Effector memory CD4-positive, alpha-beta T cell (primary cell): ENCODE data around the gene RAPGEF1.

ENCODE experiments used
- DNase-seq, 3 donors: peaks; one replicate each; pipeline ENCODE4 v3.0.0-alpha.2; 2020
- H3K27ac ChIP-seq: 2 replicates; pipeline ENCODE4 v1.7.0; 2013; ENCODE audit warnings: mild to moderate bottlenecking, low read length, moderate library complexity; ENCODE audit not compliant: insufficient read depth, poor library complexity, severe bottlenecking
- H3K27me3 ChIP-seq: replicated peaks from 2 replicates; pipeline ENCODE4 v1.7.0; 2013; ENCODE audit warnings: mild to moderate bottlenecking, low read length; ENCODE audit not compliant: insufficient read depth, control insufficient read depth, poor library complexity, severe bottlenecking
- H3K36me3 ChIP-seq: 2 replicates; pipeline ENCODE4 v1.7.0; 2013; ENCODE audit warnings: mild to moderate bottlenecking, low read length, moderate library complexity; ENCODE audit not compliant: control insufficient read depth, insufficient read depth
- H3K4me1 ChIP-seq: 2 replicates; pipeline ENCODE4 v1.7.0; 2013; ENCODE audit warnings: low read length, mild to moderate bottlenecking; ENCODE audit not compliant: control insufficient read depth, insufficient read depth, poor library complexity, severe bottlenecking
- H3K4me3 ChIP-seq: 2 replicates; pipeline ENCODE4 v1.7.0; 2013; ENCODE audit warnings: low read length, low read depth, mild to moderate bottlenecking; ENCODE audit not compliant: insufficient read depth, poor library complexity, severe bottlenecking
- H3K9me3 ChIP-seq: 2 replicates; pipeline ENCODE4 v1.7.0; 2013; ENCODE audit warnings: mild to moderate bottlenecking, low read length, moderate library complexity; ENCODE audit not compliant: control insufficient read depth

The RAPGEF1 gene

GRCh38 chr9:131731644-131732043 lies 8.2 kb downstream of the RAPGEF1 start:
- Histone ChIP-seq H3K27ac (peak overlapping the region; percentile 84), H3K4me3 (peak overlapping the region; percentile 30), H3K36me3 (no peaks in the 10 kb centered on the region), H3K9me3 (no peaks in the 10 kb centered on the region), H3K4me1 (peaks cover 82% of the 10 kb centered on the region), H3K27me3 (no peaks in the 10 kb centered on the region)
- DNase-seq, result no peak

GRCh38 chr9:131731237-131731636 lies 8.6 kb downstream of the RAPGEF1 start:
- Histone ChIP-seq H3K4me3 (peak overlapping the region; percentile 30), H3K27ac (peak overlapping the region; percentile 84), H3K9me3 (no peaks in the 10 kb centered on the region), H3K27me3 (no peaks in the 10 kb centered on the region), H3K36me3 (no peaks in the 10 kb centered on the region), H3K4me1 (peaks cover 81% of the 10 kb centered on the region)
- no peak for DNase-seq

- Histone ChIP-seq H3K36me3 (no peaks in the 10 kb centered on the region), H3K27ac (peak overlapping the region; percentile 96), H3K4me3 (peak overlapping the region; percentile 27), H3K4me1 (peaks cover 75% of the 10 kb centered on the region), H3K27me3 (no peaks in the 10 kb centered on the region), H3K9me3 (no peaks in the 10 kb centered on the region)
- DNase-seq, result peak; percentile 51 to 69 (median 52)
These were observed 10.9 kb downstream of the RAPGEF1 start for GRCh38 chr9:131728961-131729360.

GRCh38 chr9:131728546-131728910 lies 11.3 kb downstream of the RAPGEF1 start:
- no peaks in the 10 kb centered on the region for H3K27me3 ChIP-seq
- H3K27ac ChIP-seq, result peak overlapping the region; percentile 96
- peaks cover 73% of the 10 kb centered on the region for H3K4me1 ChIP-seq
- no peak for DNase-seq
- H3K4me3 ChIP-seq, result peak overlapping the region; percentile 27
- no peaks in the 10 kb centered on the region for H3K9me3 ChIP-seq
- H3K36me3 ChIP-seq, result no peaks in the 10 kb centered on the region

- peaks cover 68% of the 10 kb centered on the region for H3K4me1 ChIP-seq
These were observed 11.9 kb downstream of the RAPGEF1 start for GRCh38 chr9:131727795-131728545.

GRCh38 chr9:131727184-131727759 lies 12.6 kb downstream of the RAPGEF1 start:
- Histone ChIP-seq H3K9me3 (no peaks in the 10 kb centered on the region), H3K4me3 (peak overlapping the region; percentile 25), H3K36me3 (no peaks in the 10 kb centered on the region), H3K27ac (peak overlapping the region; percentile 96), H3K4me1 (peaks cover 61% of the 10 kb centered on the region), H3K27me3 (no peaks in the 10 kb centered on the region)
- no peak for DNase-seq

More at GRCh38 chr9:131727795-131728545, 11.9 kb downstream of the RAPGEF1 start:
- DNase-seq, result no peak
- Histone ChIP-seq H3K9me3 (no peaks in the 10 kb centered on the region), H3K27ac (peak overlapping the region; percentile 96), H3K36me3 (no peaks in the 10 kb centered on the region), H3K4me3 (peak overlapping the region; percentile 25), H3K27me3 (no peaks in the 10 kb centered on the region)

GRCh38 chr9:131724683-131725082 lies 15.2 kb downstream of the RAPGEF1 start:
- Histone ChIP-seq H3K36me3 (peaks cover 8% of the 10 kb centered on the region), H3K4me3 (no peak overlapping the region), H3K27me3 (no peaks in the 10 kb centered on the region), H3K9me3 (no peaks in the 10 kb centered on the region), H3K4me1 (peaks cover 55% of the 10 kb centered on the region), H3K27ac (peak overlapping the region; percentile 39)
- no peak for DNase-seq

- Histone ChIP-seq H3K27ac (no peak overlapping the region), H3K27me3 (no peaks in the 10 kb centered on the region), H3K36me3 (peaks cover 8% of the 10 kb centered on the region), H3K9me3 (no peaks in the 10 kb centered on the region), H3K4me1 (peaks cover 51% of the 10 kb centered on the region), H3K4me3 (no peak overlapping the region)
- no peak for DNase-seq
These were observed 16.2 kb downstream of the RAPGEF1 start for GRCh38 chr9:131723632-131724031.

GRCh38 chr9:131722255-131722654 lies 17.6 kb downstream of the RAPGEF1 start:
- Histone ChIP-seq H3K27me3 (no peaks in the 10 kb centered on the region), H3K36me3 (peaks cover 13% of the 10 kb centered on the region), H3K27ac (no peak overlapping the region), H3K9me3 (no peaks in the 10 kb centered on the region), H3K4me3 (no peak overlapping the region), H3K4me1 (peaks cover 38% of the 10 kb centered on the region)
- no peak for DNase-seq

GRCh38 chr9:131721076-131721475 lies 18.8 kb downstream of the RAPGEF1 start:
- Histone ChIP-seq H3K4me1 (peaks cover 28% of the 10 kb centered on the region), H3K27ac (no peak overlapping the region), H3K36me3 (peaks cover 13% of the 10 kb centered on the region), H3K4me3 (no peak overlapping the region), H3K9me3 (no peaks in the 10 kb centered on the region), H3K27me3 (no peaks in the 10 kb centered on the region)
- DNase-seq, result no peak
